ENCODE results near the gene SLC25A38. TPM values are rescaled to one million over a fixed set of nuclear protein-coding genes. Genes with fewer than 3 reads are reported as not detected.
A peak's percentile ranks its signal among the peaks of the same experiment; 100 is the strongest.

Gene SLC25A38
- total and polyA plus RNA-seq, 9 of the 15 experiments (the other 6 are each of a cell fraction or from before 2014, with no cell fraction given), result 13.5 to 51.1 (median 30.6) TPM

DNA sequence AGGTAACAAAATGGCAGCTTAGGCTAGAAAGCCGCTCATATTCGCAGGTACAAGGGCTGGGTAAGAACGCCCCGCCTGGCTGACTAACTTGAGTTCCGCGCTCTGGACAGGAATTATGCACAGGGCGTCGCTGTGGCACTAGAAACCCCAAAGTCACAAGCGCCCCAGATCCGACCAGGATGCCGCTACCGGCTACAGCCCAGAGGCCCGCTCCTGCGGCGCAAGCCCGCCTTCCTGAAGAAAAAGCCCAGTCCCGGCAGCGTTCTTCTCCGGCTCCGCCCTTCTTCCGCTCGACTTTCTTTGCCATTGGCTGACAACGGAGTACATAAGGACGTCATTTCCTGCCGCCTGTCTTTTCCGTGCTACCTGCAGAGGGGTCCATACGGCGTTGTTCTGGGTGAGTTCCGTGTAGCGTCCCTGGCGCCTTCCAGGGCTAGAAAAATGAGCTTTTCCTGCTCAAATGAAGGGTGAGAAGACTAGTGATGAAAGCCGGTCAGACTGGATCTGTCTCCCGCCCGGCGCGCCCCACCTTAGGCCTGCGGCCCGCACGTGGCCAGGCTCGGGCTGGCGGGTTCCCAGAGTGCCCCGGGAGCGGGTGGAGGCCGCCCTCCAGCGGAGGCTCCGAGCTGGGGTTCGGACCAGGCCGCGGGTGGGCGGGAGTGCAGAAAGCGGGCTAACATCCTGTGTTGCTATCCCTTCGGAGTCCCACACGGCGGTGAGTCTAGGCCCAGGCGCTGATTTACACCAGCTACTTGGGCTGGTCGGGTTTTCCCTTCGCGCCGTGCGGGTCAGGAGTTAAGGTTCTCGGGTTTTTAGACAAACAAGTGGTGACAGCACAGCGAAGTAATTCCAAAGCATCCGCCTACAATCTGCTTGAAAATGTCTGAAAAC is 23.4 kb downstream of the SLC25A38 start, which contains the start of gene RPSA:
TSS of gene RPSA (plus strand) at position 353 of the 891 bp plus-strand sequence. CDS start 934 bp downstream, outside the sequence.
- peak within 1 kb of the TSS; percentile 96 for H3K4me2 ChIP-seq (ENCODE audit: insufficient read depth, low read length)
- CTCF ChIA-PET (ENCODE audit: low intra/inter-chr PET ratio), result interaction anchor here (0.7 to 1.7 kb wide), 4 partner anchors 91 to 774 kb away, joined by 3 to 6 read pairs (median 4); no protein-coding TSS in a partner anchor
- peak within 1 kb of the TSS; percentile 61 for H3K4me3 ChIP-seq
- H3K79me2 ChIP-seq (ENCODE audit: control insufficient read depth, insufficient read depth, low read length), result peaks cover 63% of the 10 kb centered on the region
- no peaks in the 10 kb centered on the region for H3K27me3 ChIP-seq (ENCODE audit: control insufficient read depth in 2 of 2, insufficient read depth in 2 of 2, low read length in 2 of 2)
- H3K9ac ChIP-seq (ENCODE audit: insufficient read depth in 1 of 2, low read depth in 2 of 2, low read length in 2 of 2), result peak within 1 kb of the TSS; percentile 94 to 97
- peak; percentile 92 for ATAC-seq
- H3K27ac ChIP-seq (ENCODE audit: extremely low read depth, low read depth, low read length), result peak within 1 kb of the TSS; percentile 91
- BruUV-seq (replicated peaks), result TSS peak; percentile 55
- no peaks in the 10 kb centered on the region for H3K9me1 ChIP-seq (ENCODE audit: control insufficient read depth, insufficient read depth, low read length)
- peaks cover 47% of the 10 kb centered on the region for H3K36me3 ChIP-seq (ENCODE audit: control insufficient read depth, insufficient read depth, low read length)
- H2AFZ ChIP-seq (ENCODE audit: low read depth, low read length), result peak within 1 kb of the TSS; percentile 86
- FAIRE-seq, result peak; percentile 97
- no peaks in the 10 kb centered on the region for H3K9me3 ChIP-seq (replicated peaks; ENCODE audit: control insufficient read depth, insufficient read depth, low read depth, low read length)
- in situ Hi-C loops (cut with MboI) (loop anchor here (10.0 to 25.0 kb wide), 2 partner anchors 898 to 1056 kb away; partner anchors contain the start of genes EIF1B and RPL14), intact Hi-C loops (cut with micrococcal nuclease) (loop anchor here (1.0 to 10.0 kb wide), 5 partner anchors 23 to 898 kb away; partner anchors contain the start of genes EIF1B and SLC25A38)
- peaks cover 17% of the 10 kb centered on the region for H4K20me1 ChIP-seq (replicated peaks; ENCODE audit: control insufficient read depth, insufficient read depth, low read length)
- H3K4me1 ChIP-seq (replicated peaks in 1 of 2; ENCODE audit: control insufficient read depth in 2 of 2, insufficient read depth in 2 of 2, low read length in 2 of 2), result peaks cover 18 to 29% of the 10 kb centered on the region in 2 experiments; a peak in 4 of 5 replicates
- under 1% methylated on average over 63 of the region's 63 CpGs for WGBS (ENCODE audit: insufficient coverage, low coverage, missing lambda C conversion rate)
- POLR2A ChIA-PET, result interaction anchor here (0.6 to 6.1 kb wide), 29 partner anchors 9 to 1118 kb away, joined by 3 to 45 read pairs (median 4); partner anchors contain the start of genes GORASP1, TTC21A and ZNF621
- peak; percentile 90 to 99 (median 94) for DNase-seq (ENCODE audit: extremely low read depth in 1 of 4, low spot score in 3 of 4)
- TF ChIP-seq DMBX1 (CRISPR knock-in tag; IDR thresholded peaks at IDR 0.05; ENCODE audit: borderline replicate concordance), result peak; percentile 80
- no peak for TF ChIP-seq ZNF561 (CRISPR knock-in tag; conservative IDR thresholded peaks at IDR 0.05)
- TF ChIP-seq, protein P1, sequence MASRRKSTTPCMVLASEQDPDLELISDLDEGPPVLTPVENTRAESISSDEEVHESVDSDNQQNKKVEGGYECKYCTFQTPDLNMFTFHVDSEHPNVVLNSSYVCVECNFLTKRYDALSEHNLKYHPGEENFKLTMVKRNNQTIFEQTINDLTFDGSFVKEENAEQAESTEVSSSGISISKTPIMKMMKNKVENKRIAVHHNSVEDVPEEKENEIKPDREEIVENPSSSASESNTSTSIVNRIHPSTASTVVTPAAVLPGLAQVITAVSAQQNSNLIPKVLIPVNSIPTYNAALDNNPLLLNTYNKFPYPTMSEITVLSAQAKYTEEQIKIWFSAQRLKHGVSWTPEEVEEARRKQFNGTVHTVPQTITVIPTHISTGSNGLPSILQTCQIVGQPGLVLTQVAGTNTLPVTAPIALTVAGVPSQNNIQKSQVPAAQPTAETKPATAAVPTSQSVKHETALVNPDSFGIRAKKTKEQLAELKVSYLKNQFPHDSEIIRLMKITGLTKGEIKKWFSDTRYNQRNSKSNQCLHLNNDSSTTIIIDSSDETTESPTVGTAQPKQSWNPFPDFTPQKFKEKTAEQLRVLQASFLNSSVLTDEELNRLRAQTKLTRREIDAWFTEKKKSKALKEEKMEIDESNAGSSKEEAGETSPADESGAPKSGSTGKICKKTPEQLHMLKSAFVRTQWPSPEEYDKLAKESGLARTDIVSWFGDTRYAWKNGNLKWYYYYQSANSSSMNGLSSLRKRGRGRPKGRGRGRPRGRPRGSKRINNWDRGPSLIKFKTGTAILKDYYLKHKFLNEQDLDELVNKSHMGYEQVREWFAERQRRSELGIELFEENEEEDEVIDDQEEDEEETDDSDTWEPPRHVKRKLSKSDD (conservative IDR thresholded peaks at IDR 0.05; ENCODE audit: low read length), result peak; percentile 15; the same call in 1 of the 2 replicates
- TF ChIP-seq, protein P2, sequence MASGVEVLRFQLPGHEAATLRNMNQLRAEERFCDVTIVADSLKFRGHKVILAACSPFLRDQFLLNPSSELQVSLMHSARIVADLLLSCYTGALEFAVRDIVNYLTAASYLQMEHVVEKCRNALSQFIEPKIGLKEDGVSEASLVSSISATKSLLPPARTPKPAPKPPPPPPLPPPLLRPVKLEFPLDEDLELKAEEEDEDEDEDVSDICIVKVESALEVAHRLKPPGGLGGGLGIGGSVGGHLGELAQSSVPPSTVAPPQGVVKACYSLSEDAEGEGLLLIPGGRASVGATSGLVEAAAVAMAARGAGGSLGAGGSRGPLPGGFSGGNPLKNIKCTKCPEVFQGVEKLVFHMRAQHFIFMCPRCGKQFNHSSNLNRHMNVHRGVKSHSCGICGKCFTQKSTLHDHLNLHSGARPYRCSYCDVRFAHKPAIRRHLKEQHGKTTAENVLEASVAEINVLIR (CRISPR knock-in tag; IDR thresholded peaks at IDR 0.05), result peak; percentile 91
- peak; percentile 15; the same call in 1 of the 2 replicates for TF ChIP-seq CBFA2T3 (IDR thresholded peaks at IDR 0.05)
- peak; percentile 97 for TF ChIP-seq PML (IDR thresholded peaks at IDR 0.05; ENCODE audit: low read length)
- peak; percentile 98 for TF ChIP-seq HDAC2 (IDR thresholded peaks at IDR 0.05)
- peak; percentile 98 for TF ChIP-seq L3MBTL2 (IDR thresholded peaks at IDR 0.05)
- TF ChIP-seq ZNF445 (CRISPR knock-in tag; IDR thresholded peaks at IDR 0.05; ENCODE audit: low read depth), result no peak
- peak; percentile 96 for TF ChIP-seq CREM (IDR thresholded peaks at IDR 0.05; ENCODE audit: low read depth)
- TF ChIP-seq NFRKB (IDR thresholded peaks at IDR 0.05; ENCODE audit: low read depth), result peak; percentile 72
- no peak for TF ChIP-seq TSC22D4 (tag; IDR thresholded peaks at IDR 0.05)
- no peak for TF ChIP-seq PRMT5 (CRISPR knock-in tag; IDR thresholded peaks at IDR 0.05)
- peak; percentile 83 for TF ChIP-seq ELF4 (CRISPR knock-in tag; IDR thresholded peaks at IDR 0.05)
- no peak for TF ChIP-seq ARHGAP35 (IDR thresholded peaks at IDR 0.05; ENCODE audit: partially characterized antibody)
- no peak for TF ChIP-seq CREBBP (IDR thresholded peaks at IDR 0.05; ENCODE audit: low read depth, low read length)
- 0 out of 2 replicates have a peak, but pooled peaks have one; percentile 28 for TF ChIP-seq ZNF436 (CRISPR knock-in tag; IDR thresholded peaks at IDR 0.05)
- peak; percentile 78; the same call in 1 of the 2 replicates for TF ChIP-seq ZBTB17 (CRISPR knock-in tag; IDR thresholded peaks at IDR 0.05)

All from K562 (cell line).